OCI-LY7 (cell line): ENCODE data around the gene PHF14. TPM values are rescaled to one million over a fixed set of nuclear protein-coding genes. Genes with fewer than 3 reads are reported as not detected.
"Not testable (repeated sequence)": the region's sequence is repeated elsewhere in the genome, so short reads cannot be mapped to it uniquely, and the experiment has no call there.

Experiments
- Bru-seq: library from RNA; stranded (reverse); fragments of 400-500 nt; gene quantifications from one replicate; lab custom pipeline; 2021; lab: Mats Ljungman, UMichigan
- BruChase-seq, 2 experiments: library from RNA; stranded (reverse); fragments of 400-500 nt; gene quantifications; one replicate each; lab custom pipeline; 2021; lab: Mats Ljungman, UMichigan
- BruUV-seq: library from RNA; stranded (reverse); fragments of 400-500 nt; replicated peaks from 2 replicates; lab custom pipeline; 2021; lab: Mats Ljungman, UMichigan
- CTCF ChIA-PET: fragments of 300-600 bp; sonication (Branson Sonifier 250); formaldehyde crosslinking; loops from one replicate; lab custom pipeline; 2022; ENCODE audit warnings: antibody characterized with exemption; ENCODE audit not compliant: unreplicated experiment; lab: Charles Lee
- POLR2A ChIA-PET: fragments of 300-600 bp; sonication (Branson Sonifier 250); formaldehyde crosslinking; loops from one replicate; lab custom pipeline; 2022; ENCODE audit warnings: antibody characterized with exemption; lab: Charles Lee
- DNase-seq: peaks from one replicate; pipeline ENCODE4 v3.0.0-alpha.2; 2015; ENCODE audit warnings: low spot score
- H2AFZ ChIP-seq: fragments of 200-600 bp; sonication (generic), shearing (Covaris generic); 2 replicates; pipeline ENCODE4 v1.6.1; 2014; ENCODE audit warnings: mild to moderate bottlenecking, antibody characterized with exemption, low read length, moderate library complexity
- H3K27ac ChIP-seq: fragments of 200-600 bp; sonication (generic); 2 replicates; pipeline ENCODE4 v1.5.1; 2014; ENCODE audit warnings: mixed run types, low read depth, mild to moderate bottlenecking, moderate library complexity, low read length, inconsistent platforms; ENCODE audit not compliant: poor library complexity, severe bottlenecking
- H3K36me3 ChIP-seq: fragments of 200-600 bp; sonication (generic); 2 replicates; pipeline ENCODE4 v1.6.1; 2014; ENCODE audit warnings: mild to moderate bottlenecking, antibody characterized with exemption, low read length, moderate library complexity, mixed read lengths; ENCODE audit not compliant: insufficient read depth
- H3K4me1 ChIP-seq: fragments of 200-600 bp; sonication (generic); 2 replicates; pipeline ENCODE4 v1.5.1; 2014; ENCODE audit warnings: mild to moderate bottlenecking, low read length; ENCODE audit not compliant: insufficient read depth, poor library complexity, severe bottlenecking
- H3K4me2 ChIP-seq: fragments of 200-600 bp; sonication (generic); 2 replicates; pipeline ENCODE4 v1.6.1; 2014; ENCODE audit warnings: mild to moderate bottlenecking, low read length
- H3K4me3 ChIP-seq: fragments of 200-600 bp; sonication (generic); 2 replicates; pipeline ENCODE4 v1.5.1; 2014; ENCODE audit warnings: mild to moderate bottlenecking, low read depth, low read length; ENCODE audit not compliant: poor library complexity, severe bottlenecking
- H3K79me2 ChIP-seq: fragments of 200-600 bp; sonication (generic); 2 replicates; pipeline ENCODE4 v1.6.1; 2016; ENCODE audit warnings: low read depth, mild to moderate bottlenecking, low read length, moderate library complexity, mixed read lengths; ENCODE audit not compliant: insufficient read depth
- H3K9me2 ChIP-seq: fragments of 200-600 bp; sonication (generic); 2 replicates; pipeline ENCODE4 v1.6.1; 2016; ENCODE audit warnings: mild to moderate bottlenecking, low read length, mixed read lengths; ENCODE audit not compliant: insufficient read depth
- H3K9me3 ChIP-seq: fragments of 200-600 bp; sonication (generic); 2 replicates; pipeline ENCODE4 v1.6.1; 2014; ENCODE audit warnings: mild to moderate bottlenecking, mixed run types, low read length, mixed read lengths
- H4K20me1 ChIP-seq: fragments of 200-600 bp; sonication (generic); 2 replicates; pipeline ENCODE4 v1.6.1; 2014; ENCODE audit warnings: mild to moderate bottlenecking, antibody characterized with exemption, low read length, moderate library complexity, mixed read lengths; ENCODE audit not compliant: insufficient read depth
- CTCF ChIP-seq: fragments of 200-600 bp; sonication (generic); conservative IDR thresholded peaks from 2 replicates; pipeline ENCODE4 v1.5.1; 2014; ENCODE audit warnings: mild to moderate bottlenecking, antibody characterized with exemption, low read length, moderate library complexity, mixed read lengths
- EZH2phosphoT487 ChIP-seq: fragments of 200-600 bp; sonication (generic); IDR thresholded peaks from 2 replicates; pipeline ENCODE4 v1.6.1; 2018; ENCODE audit warnings: low read depth, borderline replicate concordance, mild to moderate bottlenecking, mixed run types, antibody characterized with exemption, low read length, moderate library complexity, mixed read lengths
- intact Hi-C: fragments of 100-400 bp; cut with micrococcal nuclease; formaldehyde crosslinking; loops from one replicate; pipeline ENCODE4 v1.10.0; 2022; ENCODE audit not compliant: unreplicated experiment
- long read RNA-seq: library from polyadenylated mRNA; stranded (forward); transcript quantifications from one replicate; pipeline ENCODE4 v2.0.0, GENCODE V29; 2022
- total RNA-seq, 2 experiments: library from RNA; depleted of rRNA in 1 of 2; stranded (reverse); fragments of >200 nt in 1 of 2; shearing (Covaris generic) in 1 of 2; gene quantifications; 2 replicates each; pipeline ENCODE4 v1.2.3, GENCODE V29; 2014 to 2022

PHF14 gene
- total RNA-seq (2014; rRNA removed; shearing (Covaris generic)) (39.9 and 44.0 TPM in 2 replicates), total RNA-seq (2022) (51.4 and 55.5 TPM in 2 replicates), Bru-seq, nascent RNA (percentile 87 among the genes with signal in this experiment), BruChase-seq, experiment 1, labeled RNA remaining after a 6-hour chase (percentile 73 among the genes with signal in this experiment), BruChase-seq, experiment 2, labeled RNA remaining after a 2-hour chase (percentile 79 among the genes with signal in this experiment)
- long read RNA-seq, full-length matches to known transcripts, result 15 of 35 reads
- long read RNA-seq, partial matches to known transcripts, result 14 of 35 reads
- long read RNA-seq, other reads (novel, unspliced or antisense), result 6 of 35 reads

GRCh38 chr7:10973061-10973941, at the start of gene PHF14:
Gene PHF14 (plus strand): TSS chr7:10973872. CDS start chr7:10974324, 452 bp downstream.
- intact Hi-C loops, result loop anchor here (1.0 kb wide), 1 partner anchor 33 kb away; a partner anchor contains a TSS
- TF ChIP-seq CTCF (no peak), EZH2phosphoT487 (no peak)
- CTCF ChIA-PET, result no interaction called here
- H3K4me1 ChIP-seq, result peaks cover 33% of the 10 kb centered on the region
- peaks cover 30% of the 10 kb centered on the region for H3K36me3 ChIP-seq
- peak within 1 kb of the TSS; percentile 93 for H3K4me2 ChIP-seq
- H3K4me3 ChIP-seq, result peak within 1 kb of the TSS; percentile 98
- no peaks in the 10 kb centered on the region for H3K9me3 ChIP-seq
- BruUV-seq, result no TSS peak
- DNase-seq, result peak; percentile 97
- H3K27ac ChIP-seq, result peak within 1 kb of the TSS; percentile 67
- peaks cover 12% of the 10 kb centered on the region; the same call in 1 of the 2 replicates for H4K20me1 ChIP-seq
- POLR2A ChIA-PET, result interaction anchor here (0.6 to 2.6 kb wide), 2 partner anchors 33 kb away, joined by 4 to 29 read pairs; a partner anchor contains a TSS
- H3K9me2 ChIP-seq, result no peaks in the 10 kb centered on the region
- H2AFZ ChIP-seq, result peak within 1 kb of the TSS; percentile 100
- H3K79me2 ChIP-seq, result peaks cover 45% of the 10 kb centered on the region

GRCh38 chr7:10924370-10924769, 49.3 kb upstream of the PHF14 start:
- no peaks in the 10 kb centered on the region; the same call in 1 of the 2 replicates for H3K36me3 ChIP-seq
- no peak overlapping the region for H3K4me3 ChIP-seq
- TF ChIP-seq EZH2phosphoT487, result no peak
- no peak for TF ChIP-seq CTCF
- DNase-seq, result no peak
- H3K9me2 ChIP-seq, result no peaks in the 10 kb centered on the region
- no peaks in the 10 kb centered on the region for H3K9me3 ChIP-seq
- no peaks in the 10 kb centered on the region for H3K4me1 ChIP-seq
- ChIA-PET CTCF (no interaction called here), POLR2A (interaction anchor here (1.3 kb wide), 1 partner anchor 16 kb away, joined by 3 read pairs; a partner anchor contains a TSS)
- no peak overlapping the region for H3K27ac ChIP-seq
- H3K4me2 ChIP-seq, result no peak overlapping the region
- intact Hi-C loops, result no loop called here
- H4K20me1 ChIP-seq, result no peaks in the 10 kb centered on the region
- H3K79me2 ChIP-seq, result no peaks in the 10 kb centered on the region
- BruUV-seq, result no TSS peak
- no peak overlapping the region for H2AFZ ChIP-seq

GRCh38 chr7:10928203-10928602, 45.5 kb upstream of the PHF14 start:
- H3K4me1 ChIP-seq, H3K27ac ChIP-seq, H3K9me2 ChIP-seq, intact Hi-C loops, H2AFZ ChIP-seq, H4K20me1 ChIP-seq, H3K79me2 ChIP-seq, H3K9me3 ChIP-seq, BruUV-seq, H3K4me3 ChIP-seq, DNase-seq, H3K4me2 ChIP-seq, CTCF ChIA-PET: not testable (repeated sequence)
- POLR2A ChIA-PET, result interaction anchor here (0.6 to 1.3 kb wide), 3 partner anchors 12 to 1312 kb away, joined by 3 read pairs; a partner anchor contains a TSS
- H3K36me3 ChIP-seq, result peaks cover 34% of the 10 kb centered on the region
